ENCODE measurements around the gene CCDC7. TPM values are rescaled to one million over a fixed set of nuclear protein-coding genes. Genes with fewer than 3 reads are reported as not detected.

CCDC7 gene
- total and polyA plus RNA-seq, 2 experiments from 2014 or later: 0.83 to 1.6 TPM

- TF ChIP-seq ZNF462 (CRISPR knock-in tag; IDR thresholded peaks at IDR 0.05): no peak
- no peak for TF ChIP-seq STAT1 (IDR thresholded peaks at IDR 0.05; ENCODE audit: unreplicated experiment)
- no peak for TF ChIP-seq EZH2phosphoT487 (IDR thresholded peaks at IDR 0.05; ENCODE audit: unreplicated experiment)
- no peak for TF ChIP-seq EZH2 (IDR thresholded peaks at IDR 0.05; ENCODE audit: low read depth, unreplicated experiment)
- no peak for TF ChIP-seq ZNF331 (CRISPR knock-in tag; IDR thresholded peaks at IDR 0.05; ENCODE audit: low read depth)
Measured at GRCh38 chr10:32684291-32684690, 238.4 kb downstream of the CCDC7 start (continued).

- Histone ChIP-seq H3K36me3 (ENCODE audit: insufficient read depth) (peaks cover 5% of the 10 kb centered on the region; the same call in 1 of the 2 replicates), H3K27me3 (ENCODE audit: insufficient read depth) (no peaks in the 10 kb centered on the region), H3K4me3 (no peak overlapping the region), H2AFZ (no peak overlapping the region), H3K9me2 (ENCODE audit: insufficient read depth) (peaks cover 22% of the 10 kb centered on the region), H3K79me2 (replicated peaks; ENCODE audit: insufficient read depth) (no peaks in the 10 kb centered on the region), H3K4me1 (ENCODE audit: insufficient read depth) (no peaks in the 10 kb centered on the region), H3K27ac (ENCODE audit: low read depth) (no peak overlapping the region), H3F3A (replicated peaks; ENCODE audit: low read depth) (no peaks in the 10 kb centered on the region), H4K20me1 (replicated peaks; ENCODE audit: insufficient read depth) (no peaks in the 10 kb centered on the region), H3K4me2 (no peak overlapping the region)
- Mint-ChIP-seq H3K27ac (no peak overlapping the region), H3K27me3 (ENCODE audit: insufficient read depth, low read depth, poor library complexity) (no peaks in the 10 kb centered on the region), H3K4me1 (no peaks in the 10 kb centered on the region), H3K36me3 (ENCODE audit: low read depth) (peaks cover 2% of the 10 kb centered on the region; the same call in 1 of the 3 replicates), H3K9me3 (peaks cover 4% of the 10 kb centered on the region; the same call in 1 of the 3 replicates), H3K4me3 (no peak overlapping the region)
- no peak for DNase-seq (ENCODE audit: low spot score)
- no peak for ATAC-seq
- TF ChIP-seq ETS1 (IDR thresholded peaks at IDR 0.05) (no peak), EZH2 (IDR thresholded peaks at IDR 0.05; ENCODE audit: low read depth, unreplicated experiment) (no peak), POLR2AphosphoS5 (IDR thresholded peaks at IDR 0.05; ENCODE audit: low read depth) (no peak), NANOG (IDR thresholded peaks at IDR 0.05; ENCODE audit: borderline replicate concordance) (no peak), CREB1 (CRISPR knock-in tag; IDR thresholded peaks at IDR 0.05; ENCODE audit: low read depth) (no peak), STAT1 (IDR thresholded peaks at IDR 0.05; ENCODE audit: unreplicated experiment) (no peak), JUNB (IDR thresholded peaks at IDR 0.05; ENCODE audit: unreplicated experiment) (no peak), ZNF114 (CRISPR knock-in tag; IDR thresholded peaks at IDR 0.05) (no peak)
Measured at GRCh38 chr10:32687116-32687515, 241.2 kb downstream of the CCDC7 start.

Measured in GM23338 (cell line).